ENCODE data around the gene GNA14. TPM values are rescaled to one million over a fixed set of nuclear protein-coding genes. Genes with fewer than 3 reads are reported as not detected.

Gene GNA14
- total RNA-seq, 4 donors from 2014 or later, result 13.9 to 26.3 (median 19.9) TPM

GRCh38 chr9:77679661-77680368 is 31.7 kb upstream of the GNA14 start:
- intact Hi-C loops (cut with DNase I), result no loop called here
- 84 to 91% methylated on average over 9 of the region's 9 CpGs for WGBS, 2 donors
- Histone ChIP-seq H3K9me3 (no peaks in the 10 kb centered on the region), H3K27me3 (no peaks in the 10 kb centered on the region), H3K27ac (no peak overlapping the region), H3K36me3 (no peaks in the 10 kb centered on the region), H3K4me3 (replicated peaks in 1 of 3) (no peak overlapping the region), H3K4me1 (no peaks in the 10 kb centered on the region)
- TF ChIP-seq CTCF (IDR thresholded peaks at IDR 0.05), result no peak
- DNase-seq, result no peak

GRCh38 chr9:77679088-77679487 is 31.0 kb upstream of the GNA14 start:
- Histone ChIP-seq H3K4me1 (no peaks in the 10 kb centered on the region), H3K36me3 (no peaks in the 10 kb centered on the region)

GRCh38 chr9:77677957-77678535 is 29.9 kb upstream of the GNA14 start:
- intact Hi-C loops (cut with DNase I), result no loop called here
- no peaks in the 10 kb centered on the region for H3K36me3 ChIP-seq
- no peaks in the 10 kb centered on the region for H3K4me1 ChIP-seq
- no peak for TF ChIP-seq CTCF (IDR thresholded peaks at IDR 0.05)
- TF ChIP-seq POLR2A (IDR thresholded peaks at IDR 0.05), result no peak
- WGBS, 2 donors, result 79 to 81% methylated on average over 7 of the region's 7 CpGs
- no peak overlapping the region for H3K27ac ChIP-seq
- H3K27me3 ChIP-seq, result no peaks in the 10 kb centered on the region
- H3K9me3 ChIP-seq, result no peaks in the 10 kb centered on the region
- DNase-seq, result no peak
- H3K4me3 ChIP-seq (replicated peaks in 1 of 3), result no peak overlapping the region

More at GRCh38 chr9:77679088-77679487, 31.0 kb upstream of the GNA14 start:
- H3K4me3 ChIP-seq (replicated peaks in 1 of 3), result no peak overlapping the region
- intact Hi-C loops (cut with DNase I), result no loop called here
- H3K9me3 ChIP-seq, result no peaks in the 10 kb centered on the region
- TF ChIP-seq POLR2A (IDR thresholded peaks at IDR 0.05) (no peak), CTCF (IDR thresholded peaks at IDR 0.05) (no peak)
- WGBS, 2 donors, result 77 to 91% methylated on average over 2 of the region's 2 CpGs
- no peak for DNase-seq
- no peak overlapping the region for H3K27ac ChIP-seq
- no peaks in the 10 kb centered on the region for H3K27me3 ChIP-seq

GRCh38 chr9:77677397-77677796 is 29.3 kb upstream of the GNA14 start:
- no peak overlapping the region for H3K27ac ChIP-seq
- no peak overlapping the region for H3K4me3 ChIP-seq (replicated peaks in 1 of 3)
- no peak for TF ChIP-seq CTCF (IDR thresholded peaks at IDR 0.05)
- no peak for TF ChIP-seq POLR2A (IDR thresholded peaks at IDR 0.05)
- intact Hi-C loops (cut with DNase I), result no loop called here
- H3K4me1 ChIP-seq, result no peaks in the 10 kb centered on the region
- H3K9me3 ChIP-seq, result no peaks in the 10 kb centered on the region
- no peak for DNase-seq
- 63 to 64% methylated on average over 4 of the region's 4 CpGs for WGBS, 2 donors
- no peaks in the 10 kb centered on the region for H3K36me3 ChIP-seq
- no peaks in the 10 kb centered on the region for H3K27me3 ChIP-seq

Data from thyroid gland (tissue), 4 donors.